ENCODE measurements around the gene SUGCT.

SUGCT gene

GRCh38 chr7:40439686-40440085 lies 304.9 kb downstream of the SUGCT start:
- H3K4me3 ChIP-seq (ENCODE audit: low read depth, low read length) = no peak overlapping the region
- CTCF ChIA-PET = no interaction called here
- POLR2A ChIA-PET = no interaction called here
- H3K9me3 ChIP-seq (ENCODE audit: control insufficient read depth, insufficient read depth, low read depth, low read length) = no peaks in the 10 kb centered on the region
- H3K27ac ChIP-seq (ENCODE audit: extremely low read depth, low read depth, low read length) = no peak overlapping the region
- H3K36me3 ChIP-seq (ENCODE audit: control insufficient read depth in 2 of 2, insufficient read depth in 1 of 2, low read length in 2 of 2) = no peaks in the 10 kb centered on the region
- H3K4me1 ChIP-seq (ENCODE audit: control insufficient read depth, insufficient read depth, low read length) = no peaks in the 10 kb centered on the region
- TF ChIP-seq IKZF3 (tag by site-specific recombination; IDR thresholded peaks at IDR 0.05) (no peak), ZNF776 (tag by site-specific recombination; IDR thresholded peaks at IDR 0.05; ENCODE audit: borderline replicate concordance) (no peak), BCL11A (tag by site-specific recombination; IDR thresholded peaks at IDR 0.05; ENCODE audit: low read depth) (no peak), YY2 (tag by site-specific recombination; IDR thresholded peaks at IDR 0.05) (no peak), ZSCAN23 (tag by site-specific recombination; IDR thresholded peaks at IDR 0.05) (no peak), ZNF19 (tag by site-specific recombination; IDR thresholded peaks at IDR 0.05; ENCODE audit: low read depth) (no peak), ZNF639 (tag by site-specific recombination; IDR thresholded peaks at IDR 0.05) (no peak), ZNF26 (tag by site-specific recombination; IDR thresholded peaks at IDR 0.05) (no peak), ZSCAN30 (tag by site-specific recombination; IDR thresholded peaks at IDR 0.05) (no peak), ZNF792 (tag by site-specific recombination; IDR thresholded peaks at IDR 0.05) (no peak), OSR2 (tag by site-specific recombination; IDR thresholded peaks at IDR 0.05) (no peak), ZIC2 (tag by site-specific recombination; IDR thresholded peaks at IDR 0.05) (no peak), ZNF510 (tag by site-specific recombination; IDR thresholded peaks at IDR 0.05; ENCODE audit: insufficient replicate concordance) (no peak), ZNF350 (tag by site-specific recombination; IDR thresholded peaks at IDR 0.05) (no peak), GLI2 (tag by site-specific recombination; IDR thresholded peaks at IDR 0.05; ENCODE audit: borderline replicate concordance, low read depth) (no peak)

- Histone ChIP-seq H3K9me3 (ENCODE audit: control insufficient read depth, insufficient read depth, low read depth, low read length) (no peaks in the 10 kb centered on the region), H3K27ac (ENCODE audit: extremely low read depth, low read depth, low read length) (no peak overlapping the region), H3K4me3 (ENCODE audit: low read depth, low read length) (no peak overlapping the region), H3K36me3 (ENCODE audit: control insufficient read depth in 2 of 2, insufficient read depth in 1 of 2, low read length in 2 of 2) (no peaks in the 10 kb centered on the region), H3K4me1 (ENCODE audit: control insufficient read depth, insufficient read depth, low read length) (no peaks in the 10 kb centered on the region)
- ChIA-PET CTCF (no interaction called here), POLR2A (no interaction called here)
- no peak for TF ChIP-seq ZNF398 (tag by site-specific recombination; IDR thresholded peaks at IDR 0.05)
- no peak for TF ChIP-seq ZNF521 (tag by site-specific recombination; IDR thresholded peaks at IDR 0.05)
- no peak for TF ChIP-seq ZNF174 (tag by site-specific recombination; IDR thresholded peaks at IDR 0.05)
- TF ChIP-seq KLF9 (tag by site-specific recombination; IDR thresholded peaks at IDR 0.05; ENCODE audit: low read depth) = no peak
- no peak for TF ChIP-seq SALL2 (tag by site-specific recombination; IDR thresholded peaks at IDR 0.05; ENCODE audit: borderline replicate concordance)
- TF ChIP-seq GFI1B (tag by site-specific recombination; IDR thresholded peaks at IDR 0.05) = no peak
- no peak for TF ChIP-seq MYNN (tag by site-specific recombination; IDR thresholded peaks at IDR 0.05; ENCODE audit: borderline replicate concordance)
- no peak for TF ChIP-seq ZNF621 (tag by site-specific recombination; IDR thresholded peaks at IDR 0.05)
- TF ChIP-seq ZNF324 (tag by site-specific recombination; IDR thresholded peaks at IDR 0.05) = no peak
- TF ChIP-seq YY1 (tag by site-specific recombination; IDR thresholded peaks at IDR 0.05) = no peak
- TF ChIP-seq SP2 (tag by site-specific recombination; IDR thresholded peaks at IDR 0.05) = no peak
- no peak for TF ChIP-seq ZIC2 (tag by site-specific recombination; IDR thresholded peaks at IDR 0.05)
- TF ChIP-seq ZNF426 (tag by site-specific recombination; IDR thresholded peaks at IDR 0.05) = no peak
- TF ChIP-seq ZSCAN4 (tag by site-specific recombination; IDR thresholded peaks at IDR 0.05) = no peak
- TF ChIP-seq ZNF548 (tag by site-specific recombination; IDR thresholded peaks at IDR 0.05) = no peak
- TF ChIP-seq ZBTB8A (tag by site-specific recombination; IDR thresholded peaks at IDR 0.05) = no peak
- no peak for TF ChIP-seq ZNF585B (tag by site-specific recombination; IDR thresholded peaks at IDR 0.05)
- TF ChIP-seq ZNF677 (tag by site-specific recombination; IDR thresholded peaks at IDR 0.05) = no peak
Observed at GRCh38 chr7:40447345-40447744, 312.5 kb downstream of the SUGCT start.

All from HEK293 (cell line).